Measurements from ENCODE around the gene TBC1D22B. TPM values are rescaled to one million over a fixed set of nuclear protein-coding genes. Genes with fewer than 3 reads are reported as not detected.

The TBC1D22B gene
- total and polyA plus RNA-seq, 2 donors (not counting 3 experiments of a cell fraction or from before 2014, with no cell fraction given), result 13.1 to 13.6 TPM

DNA sequence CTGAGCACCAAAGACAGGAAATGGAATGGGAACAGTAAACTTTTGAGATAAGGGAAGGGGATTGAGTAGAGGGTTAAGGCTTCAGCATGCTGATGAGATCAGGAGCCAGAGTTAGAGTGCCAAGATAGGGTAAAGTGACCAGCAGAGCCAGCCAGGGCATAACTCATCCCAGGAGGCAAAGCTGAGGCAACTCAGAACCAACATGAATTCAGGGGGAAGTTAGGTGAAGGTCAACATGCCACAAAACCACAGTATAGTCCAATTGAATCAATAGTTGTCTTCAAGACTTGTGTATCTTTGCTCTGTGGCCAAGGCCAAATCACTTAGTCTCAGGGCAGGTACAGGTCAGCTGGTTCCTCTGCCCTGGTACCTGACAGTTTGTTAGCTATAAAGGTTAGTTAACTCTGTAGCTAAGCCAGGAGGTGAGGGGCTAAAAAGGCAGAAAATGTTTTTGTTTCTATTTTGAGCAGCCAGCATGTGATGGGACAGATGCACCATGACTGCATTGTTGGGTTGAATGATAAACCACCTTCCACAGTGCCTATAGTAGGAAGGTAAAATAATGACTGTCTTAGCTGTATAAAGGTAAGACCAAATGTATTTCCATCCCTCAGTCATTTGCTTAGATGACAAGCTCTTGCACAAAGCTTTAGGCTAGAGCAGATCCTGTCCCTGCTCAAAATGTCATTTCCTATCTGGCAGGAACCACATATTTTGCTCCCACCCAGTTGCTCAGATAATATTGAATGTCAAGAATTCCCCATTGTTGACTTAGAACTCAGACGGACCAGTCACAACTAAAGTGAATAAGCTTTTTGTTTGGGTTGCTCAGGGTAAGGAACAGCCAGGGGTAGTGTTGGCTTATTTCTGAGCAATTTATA is 112.0 kb downstream of the TBC1D22B start:
- intact Hi-C loops (cut with micrococcal nuclease) (loop anchor here (5.0 kb wide), 2 partner anchors 113 to 198 kb away; no protein-coding TSS in a partner anchor), dilution Hi-C loops (cut with MboI; ENCODE audit: extremely low pct_ligation_motif_present, low sequenced_read_pairs) (no loop called here)
- Histone ChIP-seq H3K27ac (ENCODE audit: insufficient read depth, low read depth, low read length) (no peak overlapping the region), H4K20me1 (replicated peaks; ENCODE audit: control insufficient read depth, extremely low read depth, insufficient read depth, low read length) (peaks cover 3% of the 10 kb centered on the region), H3K27me3 (ENCODE audit: control insufficient read depth in 2 of 2, insufficient read depth in 2 of 2, low read length in 2 of 2) (no peaks in the 10 kb centered on the region), H3K4me2 (ENCODE audit: insufficient read depth, low read length) (no peak overlapping the region), H3K9me1 (replicated peaks; ENCODE audit: control insufficient read depth, extremely low read depth, insufficient read depth, low read length) (no peaks in the 10 kb centered on the region), H3K9ac (replicated peaks; ENCODE audit: extremely low read depth, insufficient read depth, low read length) (no peak overlapping the region), H3K4me3 (replicated peaks in 1 of 3; ENCODE audit: insufficient read depth in 1 of 3, low read depth in 1 of 3, low read length in 3 of 3) (no peak overlapping the region), H3K79me2 (ENCODE audit: control insufficient read depth, insufficient read depth, low read length) (peaks cover 6% of the 10 kb centered on the region), H3K4me1 (ENCODE audit: control insufficient read depth, extremely low read depth, insufficient read depth, low read length) (peaks cover 22% of the 10 kb centered on the region), H3K36me3 (ENCODE audit: control insufficient read depth in 2 of 2, extremely low read depth in 1 of 2, insufficient read depth in 2 of 2, low read length in 2 of 2) (peaks cover 0 to 12% of the 10 kb centered on the region in 2 experiments), H3K9me3 (replicated peaks; ENCODE audit: control insufficient read depth, insufficient read depth, low read length) (no peaks in the 10 kb centered on the region), H2AFZ (ENCODE audit: low read depth, low read length) (no peak overlapping the region)
- peak; percentile 70 for DNase-seq (ENCODE audit: low read depth, low spot score)
- TF ChIP-seq POLR2AphosphoS5 (IDR thresholded peaks at IDR 0.05; ENCODE audit: insufficient read depth, low read depth, low read length) (no peak), EZH2 (IDR thresholded peaks at IDR 0.05; ENCODE audit: borderline replicate concordance, low read depth, low read length, severe bottlenecking) (no peak), POLR2A (IDR thresholded peaks at IDR 0.05; ENCODE audit: low read depth, low read length) (no peak), GATA2 (IDR thresholded peaks at IDR 0.05; ENCODE audit: insufficient read depth, insufficient read length, low read depth, low read length) (no peak), MYC (IDR thresholded peaks at IDR 0.05; ENCODE audit: low read depth, low read length) (no peak), FOS (IDR thresholded peaks at IDR 0.05; ENCODE audit: borderline replicate concordance, insufficient read depth, low read length) (no peak), JUN (IDR thresholded peaks at IDR 0.05; ENCODE audit: borderline replicate concordance, insufficient read depth, insufficient read length, low read depth) (no peak)
- TF ChIP-seq, protein P1, sequence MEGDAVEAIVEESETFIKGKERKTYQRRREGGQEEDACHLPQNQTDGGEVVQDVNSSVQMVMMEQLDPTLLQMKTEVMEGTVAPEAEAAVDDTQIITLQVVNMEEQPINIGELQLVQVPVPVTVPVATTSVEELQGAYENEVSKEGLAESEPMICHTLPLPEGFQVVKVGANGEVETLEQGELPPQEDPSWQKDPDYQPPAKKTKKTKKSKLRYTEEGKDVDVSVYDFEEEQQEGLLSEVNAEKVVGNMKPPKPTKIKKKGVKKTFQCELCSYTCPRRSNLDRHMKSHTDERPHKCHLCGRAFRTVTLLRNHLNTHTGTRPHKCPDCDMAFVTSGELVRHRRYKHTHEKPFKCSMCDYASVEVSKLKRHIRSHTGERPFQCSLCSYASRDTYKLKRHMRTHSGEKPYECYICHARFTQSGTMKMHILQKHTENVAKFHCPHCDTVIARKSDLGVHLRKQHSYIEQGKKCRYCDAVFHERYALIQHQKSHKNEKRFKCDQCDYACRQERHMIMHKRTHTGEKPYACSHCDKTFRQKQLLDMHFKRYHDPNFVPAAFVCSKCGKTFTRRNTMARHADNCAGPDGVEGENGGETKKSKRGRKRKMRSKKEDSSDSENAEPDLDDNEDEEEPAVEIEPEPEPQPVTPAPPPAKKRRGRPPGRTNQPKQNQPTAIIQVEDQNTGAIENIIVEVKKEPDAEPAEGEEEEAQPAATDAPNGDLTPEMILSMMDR (IDR thresholded peaks at IDR 0.05; ENCODE audit: extremely low read depth in 1 of 2, insufficient read depth in 1 of 2, low read depth in 1 of 2, low read length in 2 of 2), result no peak
- TF ChIP-seq, protein P2, sequence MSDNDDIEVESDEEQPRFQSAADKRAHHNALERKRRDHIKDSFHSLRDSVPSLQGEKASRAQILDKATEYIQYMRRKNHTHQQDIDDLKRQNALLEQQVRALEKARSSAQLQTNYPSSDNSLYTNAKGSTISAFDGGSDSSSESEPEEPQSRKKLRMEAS (IDR thresholded peaks at IDR 0.05; ENCODE audit: insufficient read depth, insufficient read length), result no peak
- ChIA-PET CTCF (interaction anchor here (0.6 to 1.4 kb wide), 2 partner anchors 56 to 1390 kb away, joined by 3 read pairs; no protein-coding TSS in a partner anchor), POLR2A (no interaction called here)
- BruUV-seq (replicated peaks), result no TSS peak
- peak; percentile 89 for FAIRE-seq

Data from endothelial cell of umbilical vein (primary cell).